ENCODE results near the gene VSIG10.

Gene VSIG10

DNA sequence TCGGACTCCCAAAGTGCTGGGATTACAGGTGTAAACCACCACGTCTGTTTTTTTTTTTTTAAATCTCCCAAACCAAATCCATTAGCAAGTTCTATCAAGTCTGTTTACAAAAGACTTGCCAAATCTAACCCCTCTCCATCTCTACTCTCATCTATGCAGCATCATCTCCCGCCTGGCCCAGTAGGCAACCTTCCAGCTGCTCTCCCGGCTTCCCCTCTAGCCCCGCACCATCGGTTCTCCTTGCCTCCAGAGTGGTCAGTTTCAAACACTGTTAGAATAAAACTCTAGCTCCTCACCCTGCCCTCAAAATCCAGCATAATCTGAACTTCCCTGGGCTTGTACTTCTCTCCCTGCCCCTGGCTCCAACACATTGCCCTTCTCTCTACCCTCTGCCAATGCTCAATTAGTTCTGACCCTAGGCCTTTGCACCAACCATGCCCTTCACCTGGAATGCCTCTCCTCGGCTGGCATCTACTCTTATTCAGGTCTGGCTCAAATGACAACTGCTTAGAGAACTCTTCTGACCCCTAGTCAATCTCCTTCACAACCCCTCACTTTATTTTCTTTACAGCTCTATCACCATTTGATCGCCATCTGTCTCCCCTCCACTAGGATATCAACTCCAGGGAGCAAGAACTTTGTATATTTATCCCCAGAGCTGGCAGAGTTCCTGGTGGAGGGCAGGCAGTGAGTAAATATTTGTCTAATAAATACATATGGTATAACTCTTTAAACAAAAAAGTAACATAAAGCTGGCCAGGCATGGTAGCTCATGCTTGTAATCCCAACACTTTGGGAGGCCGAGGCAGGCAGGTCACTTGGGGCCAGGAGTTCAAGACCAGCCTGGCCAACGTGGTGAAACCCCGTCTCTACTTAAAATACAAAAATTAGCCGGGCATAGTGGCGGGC, 47.7 kb downstream of the VSIG10 start:
- Histone ChIP-seq H2AFZ (ENCODE audit: low read depth, low read length) (no peak overlapping the region), H3K9ac (ENCODE audit: low read length) (no peak overlapping the region), H3K4me1 (ENCODE audit: low read length) (peaks cover 12% of the 10 kb centered on the region), H3K79me2 (ENCODE audit: low read length) (peaks cover 14% of the 10 kb centered on the region), H3K9me3 (ENCODE audit: insufficient read depth, low read length) (no peaks in the 10 kb centered on the region), H3K27ac (ENCODE audit: low read length) (no peak overlapping the region), H3K4me3 (ENCODE audit: low read length) (no peak overlapping the region), H3K27me3 (ENCODE audit: low read depth, low read length) (no peaks in the 10 kb centered on the region), H4K20me1 (ENCODE audit: insufficient read depth, low read length) (no peaks in the 10 kb centered on the region), H3K36me3 (replicated peaks; ENCODE audit: low read depth, low read length) (peaks cover 3% of the 10 kb centered on the region), H3K4me2 (ENCODE audit: low read length) (no peak overlapping the region)
- TF ChIP-seq EZH2phosphoT487 (IDR thresholded peaks at IDR 0.05; ENCODE audit: low read depth): no peak
- TF ChIP-seq, protein P1, sequence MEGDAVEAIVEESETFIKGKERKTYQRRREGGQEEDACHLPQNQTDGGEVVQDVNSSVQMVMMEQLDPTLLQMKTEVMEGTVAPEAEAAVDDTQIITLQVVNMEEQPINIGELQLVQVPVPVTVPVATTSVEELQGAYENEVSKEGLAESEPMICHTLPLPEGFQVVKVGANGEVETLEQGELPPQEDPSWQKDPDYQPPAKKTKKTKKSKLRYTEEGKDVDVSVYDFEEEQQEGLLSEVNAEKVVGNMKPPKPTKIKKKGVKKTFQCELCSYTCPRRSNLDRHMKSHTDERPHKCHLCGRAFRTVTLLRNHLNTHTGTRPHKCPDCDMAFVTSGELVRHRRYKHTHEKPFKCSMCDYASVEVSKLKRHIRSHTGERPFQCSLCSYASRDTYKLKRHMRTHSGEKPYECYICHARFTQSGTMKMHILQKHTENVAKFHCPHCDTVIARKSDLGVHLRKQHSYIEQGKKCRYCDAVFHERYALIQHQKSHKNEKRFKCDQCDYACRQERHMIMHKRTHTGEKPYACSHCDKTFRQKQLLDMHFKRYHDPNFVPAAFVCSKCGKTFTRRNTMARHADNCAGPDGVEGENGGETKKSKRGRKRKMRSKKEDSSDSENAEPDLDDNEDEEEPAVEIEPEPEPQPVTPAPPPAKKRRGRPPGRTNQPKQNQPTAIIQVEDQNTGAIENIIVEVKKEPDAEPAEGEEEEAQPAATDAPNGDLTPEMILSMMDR (IDR thresholded peaks at IDR 0.05; ENCODE audit: low read depth, low read length): no peak

DNA sequence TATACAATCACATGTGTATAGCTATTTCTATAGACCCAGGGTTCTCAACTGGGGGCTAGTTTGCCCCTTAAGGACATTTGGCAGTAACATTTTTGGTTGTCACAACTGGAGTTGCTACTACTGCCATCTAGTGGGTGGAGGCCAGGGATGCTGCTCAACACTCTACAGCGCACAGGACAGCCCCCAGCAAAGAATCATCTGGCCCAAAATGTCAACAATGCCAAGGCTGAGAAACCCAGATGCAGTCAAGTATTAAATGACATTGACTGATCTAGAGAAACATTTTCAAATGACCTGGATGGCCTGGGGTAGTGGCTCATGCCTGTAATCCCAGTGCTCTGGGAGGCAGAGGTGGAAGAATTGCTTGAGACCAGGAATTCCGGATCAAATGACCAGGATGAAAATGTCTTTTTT, 48.7 kb downstream of the VSIG10 start:
- Histone ChIP-seq H3K27ac (ENCODE audit: low read length) (no peak overlapping the region), H3K27me3 (ENCODE audit: low read depth, low read length) (no peaks in the 10 kb centered on the region), H3K4me2 (ENCODE audit: low read length) (no peak overlapping the region), H4K20me1 (ENCODE audit: insufficient read depth, low read length) (no peaks in the 10 kb centered on the region), H2AFZ (ENCODE audit: low read depth, low read length) (no peak overlapping the region), H3K4me3 (ENCODE audit: low read length) (no peak overlapping the region), H3K9ac (ENCODE audit: low read length) (no peak overlapping the region), H3K36me3 (replicated peaks; ENCODE audit: low read depth, low read length) (peaks cover 6% of the 10 kb centered on the region), H3K9me3 (ENCODE audit: insufficient read depth, low read length) (no peaks in the 10 kb centered on the region), H3K79me2 (ENCODE audit: low read length) (peaks cover 9% of the 10 kb centered on the region), H3K4me1 (ENCODE audit: low read length) (peaks cover 10% of the 10 kb centered on the region)
- no peak for TF ChIP-seq EZH2phosphoT487 (IDR thresholded peaks at IDR 0.05; ENCODE audit: low read depth)
- TF ChIP-seq, protein P1 (IDR thresholded peaks at IDR 0.05; ENCODE audit: low read depth, low read length): peak; percentile 74

DNA sequence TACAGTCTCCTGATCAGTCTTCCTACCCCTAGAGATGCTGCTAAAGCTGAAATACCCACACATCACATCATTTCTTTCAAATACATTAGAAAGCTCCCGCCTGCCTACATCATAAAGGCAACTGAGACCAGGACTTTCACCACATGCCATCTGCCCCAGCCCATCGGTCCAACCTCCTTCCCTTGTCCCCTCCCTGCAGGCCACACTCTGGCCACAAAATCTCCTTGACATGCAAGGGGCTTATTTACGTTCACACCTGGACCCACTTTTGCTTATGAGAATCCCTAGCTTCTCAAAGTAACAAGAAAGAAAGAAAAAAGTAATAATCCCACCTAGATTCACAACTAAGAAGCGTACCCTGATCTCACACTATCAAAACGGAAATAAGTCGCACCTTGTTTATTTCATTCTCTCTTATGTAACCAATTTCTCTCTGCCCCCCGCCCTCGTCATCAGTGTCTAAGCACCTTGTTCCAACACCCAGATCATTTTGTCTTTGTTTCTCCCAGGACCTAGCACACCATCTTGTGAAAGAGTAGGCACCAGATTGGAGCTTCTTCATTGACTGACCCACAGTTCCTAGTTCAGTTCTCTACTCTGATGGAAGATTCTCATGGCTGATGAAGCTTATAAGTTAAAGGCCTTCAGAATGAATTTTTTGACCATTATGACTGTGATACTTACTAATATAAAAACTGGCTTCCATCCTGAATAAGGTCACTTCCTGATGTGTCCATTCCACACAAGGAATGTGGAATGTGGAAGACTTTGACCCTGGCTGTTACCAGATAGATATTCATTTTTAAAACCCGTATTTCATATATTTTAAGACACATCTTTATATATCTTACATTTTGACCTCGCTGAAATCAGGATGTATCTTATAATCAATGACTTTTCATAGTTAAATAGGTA, 50.5 kb downstream of the VSIG10 start:
- H3K79me2 ChIP-seq (ENCODE audit: low read length): no peaks in the 10 kb centered on the region
- H3K36me3 ChIP-seq (replicated peaks; ENCODE audit: low read depth, low read length): peaks cover 6% of the 10 kb centered on the region
- H3K27me3 ChIP-seq (ENCODE audit: low read depth, low read length): no peaks in the 10 kb centered on the region
- peaks cover 2% of the 10 kb centered on the region; the same call in 1 of the 2 replicates for H3K4me1 ChIP-seq (ENCODE audit: low read length)
- H3K9me3 ChIP-seq (ENCODE audit: insufficient read depth, low read length): no peaks in the 10 kb centered on the region
- no peak overlapping the region for H3K9ac ChIP-seq (ENCODE audit: low read length)
- TF ChIP-seq EZH2phosphoT487 (IDR thresholded peaks at IDR 0.05; ENCODE audit: low read depth): no peak
- TF ChIP-seq, protein P1 (IDR thresholded peaks at IDR 0.05; ENCODE audit: low read depth, low read length): no peak
- H3K27ac ChIP-seq (ENCODE audit: low read length): no peak overlapping the region
- no peak overlapping the region for H3K4me3 ChIP-seq (ENCODE audit: low read length)
- H2AFZ ChIP-seq (ENCODE audit: low read depth, low read length): no peak overlapping the region
- no peaks in the 10 kb centered on the region for H4K20me1 ChIP-seq (ENCODE audit: insufficient read depth, low read length)
- H3K4me2 ChIP-seq (ENCODE audit: low read length): no peak overlapping the region

Measured in OCI-LY3 (cell line).